ENCODE measurements around the gene KLF15.
A peak's percentile ranks its signal among the peaks of the same experiment; 100 is the strongest.

The KLF15 gene

DNA sequence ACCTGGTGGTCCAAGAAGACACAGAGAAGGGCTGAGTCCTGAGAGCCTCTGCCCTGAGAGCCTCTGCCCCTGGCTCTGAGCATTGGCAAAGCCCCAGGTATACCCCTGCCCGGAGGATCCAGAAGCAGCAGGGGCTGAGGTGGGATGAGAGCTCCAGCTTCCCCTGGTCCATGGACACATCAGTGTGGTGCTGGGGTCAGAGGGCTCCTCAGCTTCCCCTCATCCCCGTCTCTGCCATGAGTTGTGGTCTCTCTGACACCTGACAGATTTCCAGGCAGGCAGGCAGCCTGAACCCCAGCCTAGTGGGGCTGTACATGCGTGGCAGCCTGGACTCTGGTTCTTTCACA, 3.5 kb upstream of the KLF15 start:
- DNase-seq (ENCODE audit: low read depth, low spot score): no peak

DNA sequence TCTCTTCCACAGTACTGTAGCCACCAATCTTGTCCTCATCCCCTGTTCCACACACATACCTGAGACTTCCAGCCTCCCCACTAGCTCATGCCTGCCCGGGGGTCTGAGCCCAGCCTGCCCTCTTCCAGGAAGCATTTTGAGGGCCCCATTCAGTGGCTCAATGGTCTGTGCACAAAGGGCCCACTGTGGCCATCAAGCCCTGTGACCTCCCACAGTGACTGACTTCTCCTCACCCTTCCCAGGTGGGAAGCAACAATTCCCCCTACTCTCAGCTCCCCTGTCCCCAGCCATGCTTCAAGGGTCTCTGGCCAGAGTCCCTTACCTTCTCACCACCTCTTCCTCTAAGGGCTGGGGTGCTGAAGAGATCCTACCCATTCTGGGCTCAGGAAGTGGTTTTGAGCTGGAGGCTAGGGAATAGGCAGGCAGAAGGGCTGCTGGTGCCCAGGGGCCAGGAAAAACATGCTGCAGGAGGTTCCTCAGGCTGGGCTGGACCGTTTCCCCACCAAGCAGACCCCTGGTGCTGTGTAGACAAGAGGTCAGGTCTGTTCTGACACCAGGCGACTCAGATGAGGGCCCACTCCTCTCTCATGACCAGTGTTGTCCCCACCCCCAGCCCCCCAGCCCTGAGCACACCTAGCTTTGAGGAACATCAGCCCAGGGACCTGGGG, 3.0 kb upstream of the KLF15 start:
- DNase-seq (ENCODE audit: low read depth, low spot score): no peak

DNA sequence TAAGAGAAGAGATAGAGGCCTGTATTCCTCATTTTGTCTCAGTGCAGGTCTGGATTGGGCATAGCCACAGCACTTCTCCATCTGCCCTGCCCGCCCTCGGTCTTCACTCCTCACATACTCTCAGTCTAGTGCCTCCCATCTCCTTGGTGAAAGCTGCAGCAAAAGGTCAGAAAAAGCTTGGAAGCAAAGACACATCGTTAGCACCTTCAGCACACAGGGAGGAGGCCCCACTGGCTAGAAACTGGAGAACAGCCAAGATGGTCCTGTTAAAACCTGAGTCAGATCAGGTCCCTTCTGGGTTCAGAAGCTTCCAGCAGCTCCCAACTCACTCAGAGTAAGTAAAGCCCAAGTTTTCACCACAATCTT, 1.6 kb upstream of the KLF15 start:
- DNase-seq (ENCODE audit: low read depth, low spot score): no peak

DNA sequence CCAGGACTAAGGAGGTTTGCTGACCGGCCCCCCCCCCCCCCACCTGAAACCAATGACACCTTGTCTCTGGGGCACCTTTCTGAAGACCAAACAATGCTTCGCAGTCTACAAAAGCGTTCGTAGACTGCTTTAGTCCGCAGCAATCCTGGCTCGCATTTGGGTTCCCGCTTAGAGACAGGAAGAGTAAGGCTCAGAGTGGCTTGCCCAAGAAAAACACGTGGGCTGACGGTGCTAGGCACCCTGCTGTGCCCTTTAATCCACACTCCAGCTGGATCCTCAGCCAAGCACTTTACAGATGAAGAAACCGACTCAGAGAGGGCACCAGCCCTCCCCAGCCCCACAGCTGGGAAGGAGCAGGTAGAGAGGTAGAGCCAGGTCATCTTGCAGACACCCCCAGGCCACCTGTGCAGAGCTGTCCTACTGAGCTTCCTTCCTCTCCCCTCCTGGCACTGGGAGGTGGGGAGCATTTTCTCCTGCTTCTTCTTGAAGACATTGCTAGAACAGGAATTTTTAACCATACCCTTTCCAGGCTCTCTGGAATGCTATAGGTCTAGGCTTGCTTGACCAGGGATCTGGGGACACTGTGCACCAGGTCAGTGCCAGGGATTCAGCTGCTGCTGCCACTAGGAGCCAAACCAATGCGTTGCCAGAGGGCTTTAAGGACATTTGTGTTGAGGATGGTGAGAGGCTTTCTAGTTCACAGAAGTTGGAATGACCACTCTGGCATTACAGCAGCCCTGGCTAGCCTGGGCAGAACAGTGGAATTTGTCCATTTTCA, 1.0 kb upstream of the KLF15 start:
- DNase-seq (ENCODE audit: low read depth, low spot score): peak; percentile 76

DNA sequence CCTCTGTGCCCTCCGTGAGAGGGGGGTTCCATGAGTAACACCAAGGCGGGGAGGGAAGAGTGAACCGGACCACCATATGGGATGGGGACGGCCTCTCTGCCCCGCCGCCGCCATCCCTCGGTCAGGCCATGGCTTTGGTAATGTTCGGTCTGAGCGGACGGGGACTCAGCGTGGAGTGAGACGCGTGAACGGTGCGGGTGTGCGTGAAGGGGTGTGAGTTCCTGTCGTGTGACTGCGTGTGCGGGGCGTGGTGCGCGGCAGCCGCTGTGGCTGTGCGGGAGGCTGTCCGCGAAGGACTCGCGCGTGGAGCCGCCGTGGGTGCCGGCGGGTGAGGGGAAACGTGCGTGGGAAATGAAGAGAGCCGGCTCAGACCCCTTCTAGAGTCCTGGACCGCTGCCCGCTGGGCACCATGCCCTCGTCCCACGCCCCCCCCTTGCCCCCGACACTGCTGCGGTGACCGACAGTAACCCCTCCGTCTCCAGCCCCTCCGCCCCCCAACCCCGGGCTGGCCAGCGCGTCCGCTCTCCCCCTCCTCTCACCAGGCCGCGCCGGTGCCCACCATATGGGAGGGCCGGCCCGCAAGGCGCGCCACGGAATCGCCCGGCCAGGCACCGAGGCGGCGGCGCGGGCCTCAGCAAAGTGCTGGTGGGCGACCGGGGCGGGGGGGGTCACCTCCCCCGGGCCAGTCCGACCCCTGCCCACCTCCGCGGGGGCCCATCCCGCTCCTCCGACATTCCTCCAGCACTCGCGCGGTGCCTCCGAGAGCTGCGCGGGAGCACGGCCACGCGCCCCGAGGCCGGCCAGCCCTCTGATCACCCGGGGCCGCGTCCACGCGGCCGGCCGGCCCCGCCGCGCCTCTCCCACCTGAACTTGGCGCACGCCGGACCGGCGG, 589 bp downstream of the KLF15 start:
- no peak for DNase-seq (ENCODE audit: low read depth, low spot score)

DNA sequence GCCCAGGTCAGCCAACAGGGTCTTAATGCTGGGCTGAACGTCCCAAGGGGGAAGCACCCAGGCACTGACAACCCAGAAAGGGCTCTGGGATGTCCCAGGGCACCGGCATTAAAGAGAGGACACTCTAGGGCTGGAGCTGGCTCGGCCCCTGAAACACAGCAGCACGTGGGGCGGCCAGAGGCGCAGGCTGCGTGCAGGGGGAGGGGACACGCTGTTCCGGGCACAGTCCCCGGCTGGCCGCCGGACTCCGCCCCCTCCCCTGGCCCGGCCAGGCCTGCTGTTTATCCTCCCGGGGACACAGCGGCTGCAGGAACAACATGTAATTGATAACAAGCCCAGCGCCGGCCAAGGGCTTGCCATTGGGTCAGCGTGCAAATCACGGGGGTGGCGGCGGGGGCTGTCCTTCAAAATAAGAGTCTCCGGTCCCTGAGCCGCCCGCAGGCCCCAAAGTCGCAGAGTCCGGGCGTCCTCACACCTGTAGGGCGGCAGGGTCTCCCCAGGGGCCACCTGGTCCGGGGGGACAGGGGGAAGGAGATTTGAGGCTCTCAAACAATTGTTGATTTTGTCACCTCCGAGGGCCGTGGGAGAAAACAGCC, 1.3 kb downstream of the KLF15 start:
- peak; percentile 98 for DNase-seq (ENCODE audit: low read depth, low spot score)

DNA sequence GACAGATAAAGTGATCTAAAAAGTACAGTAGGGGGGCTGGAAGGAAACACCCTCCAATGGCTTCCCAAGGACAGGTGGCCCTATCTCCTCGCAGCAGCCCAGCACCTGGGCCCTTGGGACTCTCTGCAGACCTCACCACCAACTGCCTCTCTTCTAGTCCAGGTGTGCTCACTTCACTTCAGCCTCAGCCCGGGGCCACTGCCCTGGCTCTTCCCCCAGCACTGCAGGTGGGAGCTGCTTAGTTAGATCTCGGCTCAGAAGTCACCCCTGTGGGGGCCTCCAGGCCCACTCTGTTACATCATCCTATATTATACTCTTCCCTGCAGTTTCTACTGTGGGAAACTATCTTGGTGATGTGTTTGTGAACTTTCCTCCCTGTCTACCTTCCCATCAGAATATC, 2.0 kb downstream of the KLF15 start:
- DNase-seq (ENCODE audit: low read depth, low spot score): no peak

DNA sequence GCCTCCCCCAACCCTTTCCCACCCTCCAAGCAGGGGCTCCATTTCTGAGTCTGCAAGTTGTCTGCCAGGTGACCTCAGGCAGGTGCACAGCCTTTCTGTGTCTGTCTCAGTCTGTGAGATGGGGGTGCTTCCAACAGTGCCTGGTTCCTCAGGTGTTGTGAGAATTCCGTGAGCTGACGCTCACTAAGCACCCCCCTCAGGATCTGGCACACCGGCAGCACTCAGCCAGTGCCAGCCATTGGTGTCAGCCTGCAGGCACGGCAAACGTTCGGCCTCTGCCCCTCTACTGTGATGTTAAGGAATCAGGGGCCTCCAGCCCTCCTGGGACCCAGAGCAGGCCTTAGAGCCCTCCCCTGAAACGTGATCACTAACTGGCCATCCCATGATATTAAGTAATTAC, 2.4 kb downstream of the KLF15 start:
- DNase-seq (ENCODE audit: low read depth, low spot score): no peak

DNA sequence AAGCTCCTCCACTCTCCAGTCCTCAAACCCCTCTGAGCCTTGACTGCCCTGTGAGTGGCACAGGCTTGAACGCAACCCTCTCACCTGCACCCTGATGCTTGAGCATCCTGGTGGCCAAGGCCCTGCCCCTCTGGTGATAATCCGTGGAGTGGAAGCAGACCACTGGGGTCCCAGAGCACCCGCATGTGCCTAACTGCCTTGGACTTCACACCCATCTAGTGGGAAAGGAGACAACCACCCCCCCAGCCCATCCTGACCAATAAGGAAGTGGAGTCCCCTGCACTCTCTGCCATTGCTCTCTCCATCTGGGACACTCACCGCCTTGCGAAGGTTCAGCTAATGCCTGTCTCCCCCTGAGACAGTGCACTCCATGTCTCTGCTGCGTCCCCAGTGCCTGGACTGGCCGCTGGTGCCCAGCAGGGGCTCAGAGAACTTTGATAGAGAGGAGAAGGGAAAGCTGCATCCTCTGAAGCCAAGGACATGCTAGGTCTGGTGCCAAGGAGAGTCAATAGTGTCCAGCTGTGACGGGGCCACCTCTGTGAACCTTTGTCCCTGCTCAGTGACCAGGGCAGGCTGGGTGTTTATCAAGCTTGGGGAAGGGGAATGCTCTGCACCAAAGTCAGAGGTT, 3.4 kb downstream of the KLF15 start:
- no peak for DNase-seq (ENCODE audit: low read depth, low spot score)

DNA sequence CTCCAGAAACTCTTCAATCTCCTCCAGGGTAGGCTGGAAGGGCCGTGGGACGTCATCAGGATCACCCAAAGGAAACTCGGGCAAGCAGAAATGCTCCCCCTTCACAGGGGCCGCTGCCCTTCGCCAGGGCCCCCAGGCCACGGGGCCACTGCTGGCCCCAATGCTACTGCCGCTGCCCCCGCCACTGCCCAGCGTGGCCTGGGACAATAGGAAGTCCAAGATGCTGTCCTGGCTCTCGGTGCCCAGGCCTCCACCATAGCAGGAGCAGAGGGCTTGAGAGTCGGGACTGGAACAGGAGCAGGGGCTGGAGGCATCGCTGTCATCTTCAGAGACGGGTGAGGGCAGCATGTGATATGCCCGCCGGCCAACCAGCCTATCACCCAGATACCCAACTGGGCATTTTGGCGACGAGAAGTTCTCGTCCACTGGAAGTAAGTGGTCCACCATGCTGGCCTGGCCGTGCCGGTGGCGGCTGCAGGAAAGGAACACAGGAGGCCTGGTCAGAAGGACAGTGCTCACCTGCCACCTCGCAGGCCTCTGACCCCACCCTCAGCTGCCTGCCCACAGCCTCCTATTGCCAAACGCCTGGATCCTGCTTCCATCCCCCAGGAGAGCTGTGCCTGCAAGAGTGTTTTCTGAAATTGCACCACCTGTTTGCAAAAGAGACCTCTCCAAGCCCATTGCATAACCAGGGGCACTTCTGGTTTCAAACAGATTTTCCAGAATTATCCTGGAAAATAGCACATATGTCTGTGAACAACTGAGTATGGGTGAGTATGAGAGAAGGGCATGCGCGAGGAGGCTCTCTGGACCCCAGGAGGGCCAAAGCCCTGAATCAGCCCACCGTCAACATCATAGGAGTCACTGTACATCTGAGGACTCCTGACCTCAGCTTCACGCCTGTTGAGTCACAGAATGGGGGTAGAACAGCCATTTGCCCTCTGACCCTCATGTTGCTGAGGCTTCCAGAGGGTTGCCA, 4.4 kb downstream of the KLF15 start:
- DNase-seq (ENCODE audit: low read depth, low spot score): no peak

DNA sequence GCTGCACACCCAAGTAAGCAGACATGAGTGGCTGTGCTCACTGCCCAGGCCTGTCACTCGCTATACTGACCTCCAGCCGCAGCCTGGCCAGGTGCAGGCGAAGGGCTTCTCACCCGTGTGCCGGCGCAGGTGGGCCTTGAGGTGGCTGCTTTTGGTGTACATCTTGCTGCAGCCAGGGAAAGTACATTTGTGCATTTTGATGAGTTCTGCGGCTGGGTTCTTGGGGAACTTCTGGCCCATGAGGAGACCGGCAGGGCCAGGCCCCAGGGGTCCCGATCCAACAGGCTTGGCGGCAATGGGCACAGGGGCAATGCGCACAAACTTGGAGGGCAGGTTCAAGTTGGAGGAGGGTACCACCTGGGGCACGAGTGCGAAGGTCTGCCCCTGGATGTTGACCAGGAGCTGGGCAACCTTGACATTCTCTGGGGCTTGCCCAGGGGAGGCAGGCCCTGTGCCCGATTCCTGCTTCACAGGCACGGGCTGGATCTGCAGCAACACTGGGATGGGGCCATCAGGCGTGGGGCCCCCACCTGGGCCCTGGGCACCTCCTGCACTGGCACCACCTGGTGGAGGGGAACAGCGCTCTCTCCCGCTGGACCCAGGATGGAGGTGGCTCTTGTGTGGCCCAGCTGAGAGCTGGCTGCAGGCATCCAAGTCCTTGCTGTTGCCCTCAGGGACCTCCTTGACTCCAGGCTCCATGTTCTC, 5.3 kb downstream of the KLF15 start:
- DNase-seq (ENCODE audit: low read depth, low spot score): no peak

DNA sequence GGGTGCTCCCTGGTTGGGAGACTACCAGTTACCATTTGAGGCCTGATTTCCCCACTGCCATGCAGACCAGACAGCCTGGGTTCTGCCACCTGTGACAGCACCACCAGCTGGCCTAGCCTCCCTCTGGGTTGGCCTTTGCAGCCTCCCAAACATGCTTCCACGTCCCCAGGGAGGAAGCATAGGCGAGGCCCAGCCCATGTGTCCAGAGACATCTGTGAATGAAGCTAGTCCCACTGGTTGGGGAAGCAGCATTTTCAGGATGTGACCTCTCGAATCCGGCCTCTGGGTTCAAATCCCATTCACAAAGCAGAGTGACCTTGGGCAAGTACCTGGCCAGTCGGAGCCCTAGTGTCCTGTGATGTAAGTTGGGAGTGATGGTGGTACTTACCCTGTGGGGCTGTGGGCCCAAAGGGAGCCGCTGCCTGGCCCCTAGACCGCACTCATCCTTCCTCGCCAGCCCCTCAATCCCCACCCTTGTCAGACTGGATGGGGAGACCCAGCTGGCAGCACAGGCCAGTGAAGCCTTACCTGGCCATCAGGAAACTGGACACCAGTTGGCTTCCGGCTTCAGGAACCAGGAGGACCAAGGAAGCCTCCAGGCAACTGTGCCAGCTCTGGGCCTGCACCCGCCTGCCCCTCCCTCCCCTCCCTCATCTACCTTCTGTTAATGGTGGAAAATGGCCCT, 6.0 kb downstream of the KLF15 start:
- DNase-seq (ENCODE audit: low read depth, low spot score): no peak

DNA sequence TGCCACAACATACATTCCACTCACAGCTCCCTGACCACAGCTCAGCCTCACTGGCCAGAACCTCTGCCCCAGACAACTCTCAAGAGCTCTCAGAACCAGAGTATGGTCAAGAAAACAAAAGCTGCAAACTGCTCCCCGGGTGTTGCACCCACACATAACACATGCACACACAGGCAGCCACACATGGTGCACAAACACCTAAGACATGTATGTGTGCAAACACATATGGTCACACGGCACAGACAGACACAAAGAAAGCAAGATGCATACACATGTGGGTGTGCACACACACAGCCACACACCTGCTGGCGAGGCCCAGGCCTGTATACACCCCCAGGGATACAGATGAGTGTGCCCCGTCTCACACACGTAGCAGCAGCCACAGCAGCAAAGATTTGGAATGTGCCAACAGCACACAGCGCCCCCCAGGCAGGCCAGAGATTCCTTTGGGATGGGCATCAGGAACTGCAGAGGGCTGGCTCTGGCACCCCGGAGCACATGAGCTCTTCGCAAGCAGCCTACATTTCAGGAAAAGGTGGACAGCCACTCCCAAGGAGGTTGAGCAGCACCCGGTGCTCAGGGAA, 6.6 kb downstream of the KLF15 start:
- DNase-seq (ENCODE audit: low read depth, low spot score): no peak

DNA sequence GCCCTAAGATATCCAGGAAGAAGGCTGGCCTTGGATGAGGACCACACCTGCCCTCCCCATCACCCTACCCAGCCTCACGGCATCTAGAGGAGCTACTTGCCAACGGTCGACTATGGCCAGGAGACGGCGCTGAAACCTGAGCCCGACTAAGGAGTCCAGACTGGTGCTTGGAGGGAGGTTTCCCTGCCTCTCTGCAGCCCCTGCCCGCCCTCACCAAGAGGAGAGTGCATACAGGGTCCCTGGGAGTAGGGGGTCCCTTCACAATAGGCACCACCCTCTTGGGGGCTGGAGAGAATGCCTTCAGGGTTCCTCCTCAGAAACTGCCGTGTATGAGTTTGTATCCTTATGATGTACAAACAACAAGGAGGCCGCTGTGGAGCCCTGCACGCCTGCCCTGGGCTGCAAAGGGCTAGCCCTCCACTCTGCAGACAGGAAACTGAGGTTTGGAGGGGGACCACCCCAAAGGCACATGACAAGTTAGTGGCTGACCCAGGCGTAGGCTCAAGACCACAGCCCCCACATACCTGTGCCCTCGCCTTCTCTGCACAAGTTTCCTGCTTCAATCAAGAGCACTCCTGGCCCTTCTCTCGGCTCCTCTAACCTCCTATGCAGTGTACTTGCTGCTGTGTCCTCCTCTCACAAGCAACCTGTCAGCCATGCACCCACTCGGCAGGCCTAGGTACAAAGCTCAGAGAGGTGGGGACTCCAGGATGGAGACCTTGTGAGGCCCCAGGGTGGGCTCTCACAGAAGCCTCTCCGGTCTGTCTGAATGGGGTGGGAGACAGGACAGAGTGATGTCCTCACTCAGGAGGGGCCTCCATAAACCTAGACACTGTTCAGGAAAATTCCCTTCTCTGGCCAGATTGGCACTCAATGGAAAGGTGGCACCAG, 7.4 kb downstream of the KLF15 start:
- DNase-seq (ENCODE audit: low read depth, low spot score): no peak

DNA sequence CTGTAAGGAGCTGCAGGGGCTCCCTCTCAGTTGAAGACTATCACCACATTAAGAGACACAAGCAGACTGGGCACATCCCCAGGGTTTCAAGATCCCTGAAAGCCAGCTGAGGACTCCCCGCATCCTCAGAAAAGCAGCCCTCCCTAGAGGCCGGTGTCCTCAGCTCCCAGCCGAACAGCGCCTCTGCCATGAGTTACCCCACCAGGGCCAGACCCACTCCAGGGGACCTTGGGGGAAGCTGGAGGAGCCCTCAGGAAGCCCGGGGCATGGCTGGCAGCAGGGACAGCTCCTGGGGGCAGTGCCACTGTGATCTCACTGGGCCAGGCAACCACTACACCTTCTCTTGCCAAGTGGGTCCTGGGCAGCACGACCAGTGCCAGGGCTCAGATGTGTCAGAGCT, 8.1 kb downstream of the KLF15 start:
- no peak for DNase-seq (ENCODE audit: low read depth, low spot score)

DNA sequence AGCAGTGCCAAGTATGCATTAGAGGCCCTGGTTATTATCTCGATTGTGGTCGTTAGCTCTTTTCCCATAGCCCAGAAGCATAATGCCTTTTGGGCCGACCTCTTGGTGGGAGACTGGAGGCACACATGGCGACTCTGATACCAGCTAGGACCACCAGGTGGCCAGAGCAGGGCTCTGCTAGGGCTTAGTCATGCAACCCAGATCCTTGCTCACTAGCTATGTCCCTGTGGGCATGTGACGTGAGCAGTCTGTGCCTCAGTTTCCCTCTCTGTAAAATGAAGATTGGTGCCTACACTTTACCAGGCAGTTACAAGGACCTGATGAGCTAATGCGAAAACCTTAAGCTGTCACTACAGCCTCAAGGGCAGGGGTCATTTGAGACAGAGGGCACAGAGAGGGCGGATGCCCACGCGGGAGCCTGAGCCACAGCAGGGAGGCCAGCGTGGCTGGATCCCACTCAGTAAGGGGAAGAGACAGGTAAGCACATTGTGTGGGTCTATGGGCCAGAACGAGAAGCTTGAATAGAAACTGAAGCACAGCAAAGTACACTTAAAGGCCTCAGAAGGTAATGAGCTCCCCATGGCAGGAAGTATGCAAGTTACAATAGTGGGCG, 8.8 kb downstream of the KLF15 start:
- peak; percentile 64 for DNase-seq (ENCODE audit: low read depth, low spot score)

DNA sequence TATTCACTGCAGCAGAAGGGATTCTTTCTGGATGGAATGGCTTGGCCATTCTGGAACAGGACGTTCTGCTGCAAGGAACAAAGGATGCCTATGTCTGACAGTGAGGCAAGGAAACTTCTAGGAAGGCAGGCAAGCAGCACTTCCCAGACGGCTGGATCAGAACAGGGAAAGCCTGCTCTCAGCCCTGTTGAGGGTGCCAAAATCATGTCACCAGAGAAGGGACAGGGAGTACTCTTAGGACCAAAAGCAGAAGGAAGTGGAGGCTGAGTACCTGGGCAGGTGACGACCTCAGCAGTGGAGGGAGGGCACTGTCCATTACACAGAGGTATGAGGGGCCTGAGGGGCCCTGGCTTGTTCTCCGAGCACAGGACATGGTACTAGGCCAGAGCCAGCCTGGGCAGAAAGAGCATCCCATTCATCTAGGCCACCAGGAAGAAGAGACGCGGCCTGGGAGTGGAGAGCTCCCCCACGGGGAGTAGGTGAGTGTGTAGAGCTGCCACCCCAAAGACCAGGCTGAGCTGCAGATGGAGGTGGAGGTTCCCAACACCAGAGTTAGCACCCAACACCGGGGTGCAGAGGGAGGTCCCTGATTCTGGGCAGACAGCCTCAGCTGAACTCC, 9.6 kb downstream of the KLF15 start:
- no peak for DNase-seq (ENCODE audit: low read depth, low spot score)

Data from ELF-1 (cell line).